Measurements from ENCODE around the gene PDGFA. TPM values are rescaled to one million over a fixed set of nuclear protein-coding genes. Genes with fewer than 3 reads are reported as not detected.

The PDGFA gene
- polyA plus RNA-seq, 1 donor (not counting 4 experiments of a cell fraction or from before 2014, with no cell fraction given), result 14.8 TPM

DNA sequence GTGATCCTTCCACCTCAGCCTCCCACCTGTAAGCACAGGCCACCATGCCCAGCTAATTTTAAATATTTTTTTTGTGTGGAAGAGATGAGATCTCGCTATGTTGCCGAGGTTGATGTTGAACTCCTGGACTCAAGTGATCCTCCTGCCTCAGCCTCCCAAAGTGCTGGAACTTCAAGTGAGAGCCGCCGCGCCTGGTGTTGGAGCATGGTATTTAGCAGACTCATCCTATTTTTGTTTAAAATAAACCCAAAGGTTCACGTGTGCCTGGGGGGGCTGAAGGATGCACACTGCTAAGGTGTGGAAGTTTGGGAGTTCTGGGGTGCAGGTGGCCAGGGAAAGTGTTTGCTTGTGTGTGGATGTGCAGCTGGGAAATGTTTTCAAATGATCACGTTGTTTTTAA lies 18.1 kb downstream of the PDGFA start:
- Histone ChIP-seq H3K9ac (ENCODE audit: control insufficient read depth, extremely low read depth, insufficient read depth, low read length) (no peak overlapping the region), H3K4me1 (ENCODE audit: control insufficient read depth, extremely low read depth, insufficient read depth, low read length) (peaks cover 9% of the 10 kb centered on the region), H3K4me2 (ENCODE audit: control insufficient read depth, extremely low read depth, insufficient read depth, low read depth, low read length) (no peak overlapping the region), H3K9me3 (ENCODE audit: control insufficient read depth, low read depth, low read length) (no peaks in the 10 kb centered on the region), H2AFZ (ENCODE audit: control insufficient read depth, low read length) (no peak overlapping the region), H3K36me3 (ENCODE audit: control insufficient read depth in 2 of 2, extremely low read depth in 1 of 2, insufficient read depth in 2 of 2, low read length in 2 of 2) (peaks cover 49 to 58% of the 10 kb centered on the region in 2 experiments), H3K4me3 (ENCODE audit: control insufficient read depth in 2 of 3, extremely low read depth in 1 of 3, insufficient read depth in 2 of 3, low read depth in 1 of 3, low read length in 3 of 3) (no peak overlapping the region), H3K27me3 (ENCODE audit: control insufficient read depth, extremely low read depth, insufficient read depth, low read length) (no peaks in the 10 kb centered on the region), H3K27ac (ENCODE audit: control insufficient read depth, insufficient read depth, low read length) (no peak overlapping the region), H3K9me1 (ENCODE audit: control insufficient read depth, extremely low read depth, insufficient read depth, low read length) (no peaks in the 10 kb centered on the region), H4K20me1 (ENCODE audit: control insufficient read depth, extremely low read depth, insufficient read depth, low read length) (no peaks in the 10 kb centered on the region), H3K79me2 (ENCODE audit: control insufficient read depth, insufficient read depth, low read length) (peaks cover 25% of the 10 kb centered on the region)
- DNase-seq (ENCODE audit: low read depth, low spot score), result no peak
- no peak for FAIRE-seq
- no peak for TF ChIP-seq EZH2 (IDR thresholded peaks at IDR 0.05; ENCODE audit: low read length)
- TF ChIP-seq, protein P1, sequence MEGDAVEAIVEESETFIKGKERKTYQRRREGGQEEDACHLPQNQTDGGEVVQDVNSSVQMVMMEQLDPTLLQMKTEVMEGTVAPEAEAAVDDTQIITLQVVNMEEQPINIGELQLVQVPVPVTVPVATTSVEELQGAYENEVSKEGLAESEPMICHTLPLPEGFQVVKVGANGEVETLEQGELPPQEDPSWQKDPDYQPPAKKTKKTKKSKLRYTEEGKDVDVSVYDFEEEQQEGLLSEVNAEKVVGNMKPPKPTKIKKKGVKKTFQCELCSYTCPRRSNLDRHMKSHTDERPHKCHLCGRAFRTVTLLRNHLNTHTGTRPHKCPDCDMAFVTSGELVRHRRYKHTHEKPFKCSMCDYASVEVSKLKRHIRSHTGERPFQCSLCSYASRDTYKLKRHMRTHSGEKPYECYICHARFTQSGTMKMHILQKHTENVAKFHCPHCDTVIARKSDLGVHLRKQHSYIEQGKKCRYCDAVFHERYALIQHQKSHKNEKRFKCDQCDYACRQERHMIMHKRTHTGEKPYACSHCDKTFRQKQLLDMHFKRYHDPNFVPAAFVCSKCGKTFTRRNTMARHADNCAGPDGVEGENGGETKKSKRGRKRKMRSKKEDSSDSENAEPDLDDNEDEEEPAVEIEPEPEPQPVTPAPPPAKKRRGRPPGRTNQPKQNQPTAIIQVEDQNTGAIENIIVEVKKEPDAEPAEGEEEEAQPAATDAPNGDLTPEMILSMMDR (optimal IDR thresholded peaks at IDR 0.05 in 1 of 3, IDR thresholded peaks at IDR 0.05 in 1 of 3, conservative IDR thresholded peaks at IDR 0.05 in 1 of 3; ENCODE audit: extremely low read depth in 1 of 3, insufficient read depth in 2 of 3, low read length in 3 of 3), result no peak
- dilution Hi-C loops (cut with MboI; ENCODE audit: extremely low pct_ligation_motif_present, low sequenced_read_pairs), result no loop called here

DNA sequence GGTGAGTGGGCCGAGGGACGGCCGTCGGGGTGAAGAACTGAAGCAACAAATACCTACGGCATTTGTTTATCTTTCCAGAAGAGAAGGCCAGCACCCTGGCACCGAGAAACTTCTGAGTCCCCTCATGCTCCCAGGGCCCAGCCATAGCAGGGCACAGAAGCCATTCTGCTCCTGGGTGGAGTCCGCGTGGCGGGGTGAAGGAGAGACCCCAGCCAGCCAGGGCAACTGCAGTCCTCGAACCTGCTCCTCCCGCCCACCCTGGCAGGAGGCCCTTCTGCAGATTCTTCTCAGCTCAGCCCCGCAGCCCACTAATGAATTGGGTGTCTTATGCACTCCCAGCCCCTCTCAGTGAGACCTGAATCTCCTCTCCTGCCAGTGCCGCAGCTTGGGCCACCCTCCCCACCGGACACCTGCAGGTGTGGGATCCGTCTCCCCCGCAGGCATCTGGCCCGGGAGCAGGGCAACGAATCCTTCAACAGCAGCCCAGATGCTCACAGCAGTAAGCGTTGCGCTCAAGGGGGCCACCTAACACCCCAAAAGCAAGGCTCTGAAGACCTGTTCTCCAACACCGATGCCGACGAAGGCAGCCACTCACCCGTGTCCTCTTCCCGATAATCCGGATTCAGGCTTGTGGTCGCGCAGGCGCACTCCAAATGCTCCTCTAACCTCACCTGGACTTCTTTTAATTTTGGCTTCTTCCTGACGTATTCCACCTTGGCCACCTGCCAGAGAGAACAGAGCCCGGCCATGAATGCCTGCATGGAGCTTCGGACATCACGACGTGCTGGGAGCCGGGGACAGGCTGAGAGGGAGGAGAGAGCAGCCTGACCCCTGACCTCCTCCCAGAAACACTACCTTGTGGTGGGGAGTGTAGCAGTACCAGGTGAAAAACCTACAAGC lies 18.9 kb downstream of the PDGFA start:
- Histone ChIP-seq H3K36me3 (ENCODE audit: control insufficient read depth in 2 of 2, extremely low read depth in 1 of 2, insufficient read depth in 2 of 2, low read length in 2 of 2) (peaks cover 45 to 53% of the 10 kb centered on the region in 2 experiments), H2AFZ (ENCODE audit: control insufficient read depth, low read length) (no peak overlapping the region), H3K79me2 (ENCODE audit: control insufficient read depth, insufficient read depth, low read length) (peaks cover 20% of the 10 kb centered on the region), H3K4me3 (ENCODE audit: control insufficient read depth in 2 of 3, extremely low read depth in 1 of 3, insufficient read depth in 2 of 3, low read depth in 1 of 3, low read length in 3 of 3) (no peak overlapping the region), H3K4me1 (ENCODE audit: control insufficient read depth, extremely low read depth, insufficient read depth, low read length) (peaks cover 17% of the 10 kb centered on the region), H3K9me3 (ENCODE audit: control insufficient read depth, low read depth, low read length) (no peaks in the 10 kb centered on the region), H4K20me1 (ENCODE audit: control insufficient read depth, extremely low read depth, insufficient read depth, low read length) (no peaks in the 10 kb centered on the region), H3K4me2 (ENCODE audit: control insufficient read depth, extremely low read depth, insufficient read depth, low read depth, low read length) (no peak overlapping the region), H3K27me3 (ENCODE audit: control insufficient read depth, extremely low read depth, insufficient read depth, low read length) (no peaks in the 10 kb centered on the region), H3K27ac (ENCODE audit: control insufficient read depth, insufficient read depth, low read length) (no peak overlapping the region), H3K9ac (ENCODE audit: control insufficient read depth, extremely low read depth, insufficient read depth, low read length) (no peak overlapping the region), H3K9me1 (ENCODE audit: control insufficient read depth, extremely low read depth, insufficient read depth, low read length) (no peaks in the 10 kb centered on the region)
- dilution Hi-C loops (cut with MboI; ENCODE audit: extremely low pct_ligation_motif_present, low sequenced_read_pairs), result no loop called here
- DNase-seq (ENCODE audit: low read depth, low spot score) (no peak), FAIRE-seq (no peak)
- no peak for TF ChIP-seq EZH2 (IDR thresholded peaks at IDR 0.05; ENCODE audit: low read length)
- TF ChIP-seq, protein P1 (optimal IDR thresholded peaks at IDR 0.05 in 1 of 3, IDR thresholded peaks at IDR 0.05 in 1 of 3, conservative IDR thresholded peaks at IDR 0.05 in 1 of 3; ENCODE audit: extremely low read depth in 1 of 3, insufficient read depth in 2 of 3, low read length in 3 of 3), result no peak
